WERI-Rb-1 (cell line): ENCODE measurements around the gene PLD5.
"Not testable (repeated sequence)": the region's sequence is repeated elsewhere in the genome, so short reads cannot be mapped to it uniquely, and the experiment has no call there.

Experiments
- DNase-seq: peaks from one replicate; pipeline ENCODE4 v3.0.0-alpha.2; 2020
- H3K27ac ChIP-seq: fragments of 250-450 bp; sonication (Bioruptor Pico); 2 replicates; pipeline ENCODE4 v1.5.1; 2020; ENCODE audit warnings: mild to moderate bottlenecking, moderate library complexity
- H3K27me3 ChIP-seq: fragments of 250-450 bp; sonication (Bioruptor Pico); 2 replicates; pipeline ENCODE4 v1.5.1; 2021; ENCODE audit warnings: mild to moderate bottlenecking, low read depth, moderate library complexity; ENCODE audit not compliant: insufficient read depth, severe bottlenecking
- H3K36me3 ChIP-seq: fragments of 250-450 bp; sonication (Bioruptor Pico); 2 replicates; pipeline ENCODE4 v1.5.1; 2020; ENCODE audit warnings: mild to moderate bottlenecking, moderate library complexity
- H3K4me3 ChIP-seq: 2 replicates; pipeline ENCODE4 v1.5.1; 2011; ENCODE audit warnings: low read depth, mild to moderate bottlenecking, control low read depth, low read length
- H3K9me3 ChIP-seq: fragments of 250-450 bp; sonication (Bioruptor Pico); 2 replicates; pipeline ENCODE4 v1.5.1; 2021; ENCODE audit warnings: mild to moderate bottlenecking, moderate library complexity; ENCODE audit not compliant: severe bottlenecking
- TF ChIP-seq, protein P1 (sequence below): IDR thresholded peaks from 2 replicates; pipeline ENCODE4 v1.5.1; 2011; ENCODE audit warnings: low read depth, mild to moderate bottlenecking, control low read depth, inconsistent platforms, low read length

Gene PLD5

DNA sequence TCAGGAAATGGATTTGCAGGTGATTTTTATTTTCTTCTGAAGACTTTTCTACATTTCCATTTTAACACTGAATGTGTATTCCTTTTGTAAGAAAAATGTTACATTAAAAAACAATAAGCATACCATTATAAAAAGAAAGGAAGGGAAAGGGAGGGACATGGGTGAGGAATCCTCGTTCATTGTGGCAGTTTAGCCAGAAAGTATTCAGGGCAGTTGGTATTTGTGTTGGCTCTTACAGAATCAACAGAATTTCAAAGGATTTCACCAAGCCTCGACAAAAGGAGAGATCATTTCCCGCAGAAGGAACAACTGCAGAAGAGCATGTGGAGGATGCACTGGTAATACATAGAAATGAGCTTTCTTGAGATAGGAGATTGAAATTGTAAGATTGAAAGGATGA lies 35.0 kb downstream of the PLD5 start:
- TF ChIP-seq, protein P1, sequence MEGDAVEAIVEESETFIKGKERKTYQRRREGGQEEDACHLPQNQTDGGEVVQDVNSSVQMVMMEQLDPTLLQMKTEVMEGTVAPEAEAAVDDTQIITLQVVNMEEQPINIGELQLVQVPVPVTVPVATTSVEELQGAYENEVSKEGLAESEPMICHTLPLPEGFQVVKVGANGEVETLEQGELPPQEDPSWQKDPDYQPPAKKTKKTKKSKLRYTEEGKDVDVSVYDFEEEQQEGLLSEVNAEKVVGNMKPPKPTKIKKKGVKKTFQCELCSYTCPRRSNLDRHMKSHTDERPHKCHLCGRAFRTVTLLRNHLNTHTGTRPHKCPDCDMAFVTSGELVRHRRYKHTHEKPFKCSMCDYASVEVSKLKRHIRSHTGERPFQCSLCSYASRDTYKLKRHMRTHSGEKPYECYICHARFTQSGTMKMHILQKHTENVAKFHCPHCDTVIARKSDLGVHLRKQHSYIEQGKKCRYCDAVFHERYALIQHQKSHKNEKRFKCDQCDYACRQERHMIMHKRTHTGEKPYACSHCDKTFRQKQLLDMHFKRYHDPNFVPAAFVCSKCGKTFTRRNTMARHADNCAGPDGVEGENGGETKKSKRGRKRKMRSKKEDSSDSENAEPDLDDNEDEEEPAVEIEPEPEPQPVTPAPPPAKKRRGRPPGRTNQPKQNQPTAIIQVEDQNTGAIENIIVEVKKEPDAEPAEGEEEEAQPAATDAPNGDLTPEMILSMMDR, result no peak
- DNase-seq, result no peak
- H3K36me3 ChIP-seq, result no peaks in the 10 kb centered on the region
- H3K9me3 ChIP-seq, result peaks cover 2% of the 10 kb centered on the region
- no peak overlapping the region for H3K27ac ChIP-seq
- no peak overlapping the region for H3K4me3 ChIP-seq
- H3K27me3 ChIP-seq, result no peaks in the 10 kb centered on the region

DNA sequence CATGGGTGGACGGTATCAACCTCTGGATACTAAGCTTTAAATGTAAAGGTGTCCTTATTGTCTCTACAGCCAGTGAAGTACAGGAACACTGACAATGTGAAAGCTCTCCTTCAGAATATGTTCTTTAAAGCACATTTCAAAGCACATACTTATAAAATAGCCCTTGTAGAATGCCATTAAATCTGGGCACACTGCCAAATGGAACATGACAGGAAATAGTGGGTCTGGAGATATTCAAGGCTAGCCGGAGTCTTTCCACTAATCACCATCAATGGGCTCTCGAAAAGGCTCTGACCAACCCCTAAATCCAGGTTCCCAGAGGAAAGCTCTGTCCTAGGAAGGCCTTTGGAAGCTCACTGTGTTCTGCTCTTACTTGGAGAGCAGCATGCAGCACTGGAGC lies 46.6 kb downstream of the PLD5 start:
- TF ChIP-seq, protein P1, result no peak
- Histone ChIP-seq H3K27ac (no peak overlapping the region), H3K27me3 (no peaks in the 10 kb centered on the region), H3K4me3 (no peak overlapping the region), H3K36me3 (no peaks in the 10 kb centered on the region), H3K9me3 (peaks cover 4% of the 10 kb centered on the region)
- no peak for DNase-seq

DNA sequence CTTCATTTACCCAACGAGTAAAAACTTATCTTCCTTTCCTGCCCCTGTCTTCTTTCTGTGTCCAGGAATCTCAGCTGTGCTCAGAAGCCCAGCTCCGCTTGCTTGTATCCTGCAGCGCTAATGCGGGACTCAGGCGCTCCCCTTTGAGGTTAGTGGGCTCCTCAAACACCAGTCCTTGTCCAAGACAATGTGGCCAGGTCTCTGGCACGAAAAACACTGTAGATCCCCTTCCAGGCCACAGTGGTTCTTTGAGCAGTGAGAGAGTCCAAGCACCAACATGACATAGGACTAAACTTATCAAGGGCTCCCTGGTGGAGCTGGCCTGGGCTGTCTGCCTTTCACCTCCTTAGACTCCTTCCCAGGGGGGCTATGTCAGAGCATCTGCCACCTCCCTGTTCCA lies 53.7 kb downstream of the PLD5 start:
- no peaks in the 10 kb centered on the region for H3K9me3 ChIP-seq
- no peak overlapping the region for H3K4me3 ChIP-seq
- no peak for DNase-seq
- no peaks in the 10 kb centered on the region for H3K27me3 ChIP-seq
- H3K27ac ChIP-seq, result no peak overlapping the region
- TF ChIP-seq, protein P1, result no peak
- H3K36me3 ChIP-seq, result no peaks in the 10 kb centered on the region

DNA sequence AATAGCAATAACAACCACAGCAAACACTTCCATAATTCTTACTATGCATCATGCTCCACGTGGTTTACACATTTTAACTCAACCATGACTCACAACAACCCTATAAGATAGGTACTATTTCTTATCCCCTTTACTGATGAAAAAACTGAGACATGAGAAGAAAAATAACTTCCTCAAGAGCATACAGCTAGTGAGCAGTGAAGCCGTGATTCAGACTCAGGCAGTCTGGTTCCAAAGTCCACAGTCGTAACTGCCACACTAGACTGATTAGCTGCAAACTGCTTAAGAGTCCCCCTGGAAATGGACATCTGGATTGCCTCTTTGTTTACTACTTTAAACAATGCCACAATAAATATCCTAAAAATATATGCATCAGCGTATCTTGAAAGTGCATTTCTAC lies 55.7 kb downstream of the PLD5 start:
- Histone ChIP-seq H3K27me3 (no peaks in the 10 kb centered on the region), H3K36me3 (no peaks in the 10 kb centered on the region), H3K9me3 (no peaks in the 10 kb centered on the region), H3K4me3 (no peak overlapping the region), H3K27ac (no peak overlapping the region)
- no peak for DNase-seq
- TF ChIP-seq, protein P1, result no peak

DNA sequence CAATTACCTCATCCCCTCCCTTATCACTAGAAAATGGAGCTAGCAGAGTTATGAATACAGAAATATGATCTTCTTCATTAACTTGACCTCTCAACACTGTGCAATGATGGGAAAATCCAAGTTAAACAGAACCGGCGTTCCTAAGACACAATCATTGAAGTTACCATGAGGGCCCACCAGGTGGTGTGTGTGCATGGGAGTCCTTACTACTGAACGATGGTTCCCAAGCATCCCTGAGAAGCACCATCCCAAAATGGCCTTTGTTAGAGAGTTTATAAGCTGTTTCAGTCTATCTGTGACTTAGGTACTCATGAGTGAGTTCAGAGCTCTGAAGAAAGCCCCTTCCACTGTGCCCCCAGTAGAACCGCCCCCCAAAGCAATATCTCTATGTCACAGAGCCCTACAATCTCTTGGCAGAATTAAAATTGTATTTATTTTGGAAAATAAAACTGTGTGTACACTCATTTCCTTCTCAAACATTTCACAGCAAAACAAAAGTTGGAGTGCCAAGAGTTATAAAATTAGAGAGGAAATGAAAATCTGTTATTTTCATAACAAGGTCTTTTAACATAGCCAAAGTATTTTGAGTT lies 56.8 kb downstream of the PLD5 start:
- Histone ChIP-seq H3K27me3 (no peaks in the 10 kb centered on the region), H3K4me3 (no peak overlapping the region), H3K9me3 (no peaks in the 10 kb centered on the region), H3K36me3 (no peaks in the 10 kb centered on the region), H3K27ac (no peak overlapping the region)
- TF ChIP-seq, protein P1, result peak; percentile 87
- peak; percentile 75 for DNase-seq

DNA sequence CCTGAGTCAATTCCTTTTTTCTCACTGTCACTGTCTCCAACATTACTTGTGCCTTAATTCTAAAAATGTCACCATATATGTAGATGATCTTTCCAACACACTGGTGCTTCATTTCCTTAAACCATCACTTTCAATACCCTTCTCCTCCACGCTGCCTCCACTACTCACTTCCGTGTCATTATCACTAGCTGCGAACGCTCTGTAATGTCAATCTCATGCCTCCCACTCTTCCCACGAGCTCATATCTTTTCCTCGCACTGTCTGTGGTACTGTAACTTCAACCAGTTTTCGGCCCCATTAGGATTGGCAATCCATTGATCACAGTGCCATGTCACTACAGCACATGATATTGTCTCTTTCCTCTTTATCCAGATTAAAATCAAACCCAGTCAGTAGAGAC lies 61.6 kb downstream of the PLD5 start:
- TF ChIP-seq, protein P1, result no peak
- no peaks in the 10 kb centered on the region for H3K36me3 ChIP-seq
- H3K27me3 ChIP-seq, result no peaks in the 10 kb centered on the region
- H3K27ac ChIP-seq, result no peak overlapping the region
- no peak for DNase-seq
- H3K9me3 ChIP-seq, result no peaks in the 10 kb centered on the region
- H3K4me3 ChIP-seq, result no peak overlapping the region

DNA sequence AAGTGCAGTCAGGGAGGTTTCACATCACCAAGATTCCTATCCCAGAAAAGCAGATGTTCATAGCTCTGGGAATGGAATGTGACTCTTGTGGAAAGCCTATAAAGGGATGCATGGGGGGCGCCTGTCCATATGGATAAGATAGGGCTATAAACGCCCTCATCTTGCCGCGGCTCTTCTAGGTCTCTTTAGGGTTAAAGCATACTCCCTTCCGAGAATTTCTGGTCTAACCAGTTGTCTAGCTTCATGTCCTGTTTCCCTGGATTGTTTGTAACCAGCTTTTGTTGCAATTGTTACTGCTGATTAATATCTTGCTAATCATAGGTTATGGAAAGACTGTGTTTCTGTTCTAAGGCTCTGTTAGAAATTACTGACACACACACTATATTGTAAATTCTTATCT lies 64.8 kb downstream of the PLD5 start:
- not testable (repeated sequence) for H3K9me3 ChIP-seq, H3K4me3 ChIP-seq, DNase-seq, H3K36me3 ChIP-seq, H3K27ac ChIP-seq, H3K27me3 ChIP-seq
